WTC11 (cell line): Measurements from ENCODE around the gene BET1L. TPM values are rescaled to one million over a fixed set of nuclear protein-coding genes. Genes with fewer than 3 reads are reported as not detected.

Source experiments
- ATAC-seq: fragments of 200-7000 bp; cut with Tn5 transposase; 2 replicates; pipeline ENCODE4 v1.10.0; 2021; ENCODE audit warnings: mild to moderate bottlenecking, moderate library complexity
- CTCF ChIA-PET: fragments of 300-600 bp; sonication (Branson Sonifier 250); formaldehyde crosslinking; loops from one replicate; lab custom pipeline; 2021; ENCODE audit warnings: antibody characterized with exemption; lab: Charles Lee
- POLR2A ChIA-PET: fragments of 350-600 bp; sonication (Branson Sonifier 250); formaldehyde crosslinking; loops from one replicate; lab custom pipeline; 2021; ENCODE audit warnings: antibody characterized with exemption; lab: Charles Lee
- DNase-seq: peaks from one replicate; pipeline ENCODE4 v3.0.0; 2021; ENCODE audit warnings: low spot score
- H3K27ac Mint-ChIP-seq: 2 replicates; pipeline ENCODE4 v1.8.0; 2021; ENCODE audit warnings: mixed read lengths
- H3K27me3 Mint-ChIP-seq: 2 replicates; pipeline ENCODE4 v1.8.0; 2021; ENCODE audit warnings: low read depth, mild to moderate bottlenecking, moderate library complexity, mixed read lengths
- H3K36me3 Mint-ChIP-seq: 2 replicates; pipeline ENCODE4 v1.8.0; 2021; ENCODE audit warnings: mixed read lengths
- H3K4me1 Mint-ChIP-seq: 2 replicates; pipeline ENCODE4 v1.8.0; 2022; ENCODE audit warnings: mixed read lengths
- H3K4me3 Mint-ChIP-seq: 2 replicates; pipeline ENCODE4 v1.8.0; 2021; ENCODE audit warnings: mild to moderate bottlenecking, moderate library complexity, mixed read lengths
- H3K9me3 Mint-ChIP-seq: 2 replicates; pipeline ENCODE4 v1.8.0; 2021; ENCODE audit warnings: mixed read lengths
- ARID4B ChIP-seq: sonication (generic); formaldehyde crosslinking; IDR thresholded peaks from 2 replicates; pipeline ENCODE4 v1.8.0; 2023; ENCODE audit warnings: missing genetic modification reagents, mild to moderate bottlenecking, borderline replicate concordance
- ESRRA ChIP-seq: sonication (generic); formaldehyde crosslinking; IDR thresholded peaks from 2 replicates; pipeline ENCODE4 v1.8.1; 2022; ENCODE audit warnings: mild to moderate bottlenecking, missing genetic modification reagents, borderline replicate concordance
- ETV6 ChIP-seq: sonication (generic); formaldehyde crosslinking; IDR thresholded peaks from 2 replicates; pipeline ENCODE4 v1.8.1; 2022; ENCODE audit warnings: mild to moderate bottlenecking, missing genetic modification reagents
- HMGA2 ChIP-seq: fragments of 250-450 bp; sonication (Bioruptor Pico); IDR thresholded peaks from 2 replicates; pipeline ENCODE4 v1.4.0; 2021; ENCODE audit warnings: mild to moderate bottlenecking, moderate library complexity
- MYBL2 ChIP-seq: sonication (generic); formaldehyde crosslinking; IDR thresholded peaks from 2 replicates; pipeline ENCODE4 v1.8.1; 2023; ENCODE audit warnings: mild to moderate bottlenecking, moderate library complexity, missing genetic modification reagents
- NFE2L1 ChIP-seq: sonication (generic); formaldehyde crosslinking; IDR thresholded peaks from 2 replicates; pipeline ENCODE4 v1.8.1; 2023; ENCODE audit warnings: missing genetic modification reagents
- PRDM15 ChIP-seq: sonication (generic); formaldehyde crosslinking; IDR thresholded peaks from 2 replicates; pipeline ENCODE4 v1.8.0; 2022; ENCODE audit warnings: missing genetic modification reagents
- TP53 ChIP-seq: sonication (generic); formaldehyde crosslinking; IDR thresholded peaks from 2 replicates; pipeline ENCODE4 v1.8.1; 2023; ENCODE audit warnings: mild to moderate bottlenecking, missing genetic modification reagents
- USF1 ChIP-seq: sonication (generic); formaldehyde crosslinking; IDR thresholded peaks from 2 replicates; pipeline ENCODE4 v1.8.0; 2022; ENCODE audit warnings: mild to moderate bottlenecking, missing genetic modification reagents
- ZBTB43 ChIP-seq: sonication (generic); formaldehyde crosslinking; IDR thresholded peaks from 2 replicates; pipeline ENCODE4 v1.8.1; 2023; ENCODE audit warnings: mild to moderate bottlenecking, missing genetic modification reagents
- ZNF219 ChIP-seq: sonication (generic); formaldehyde crosslinking; IDR thresholded peaks from 2 replicates; pipeline ENCODE4 v1.8.0; 2023; ENCODE audit warnings: missing genetic modification reagents, mild to moderate bottlenecking, borderline replicate concordance
- ZNF317 ChIP-seq: sonication (generic); formaldehyde crosslinking; IDR thresholded peaks from 2 replicates; pipeline ENCODE4 v1.8.1; 2023; ENCODE audit warnings: low read depth, mild to moderate bottlenecking, moderate library complexity, missing genetic modification reagents, borderline replicate concordance
- ZNF396 ChIP-seq: fragments of 250-450 bp; sonication (Bioruptor Pico); IDR thresholded peaks from 2 replicates; pipeline ENCODE4 v1.8.0; 2021; ENCODE audit warnings: mild to moderate bottlenecking, moderate library complexity, borderline replicate concordance
- ZNF423 ChIP-seq: fragments of 250-450 bp; sonication (Bioruptor Pico); IDR thresholded peaks from 2 replicates; pipeline ENCODE4 v2.1.2; 2022; ENCODE audit warnings: mild to moderate bottlenecking, moderate library complexity
- ZNF532 ChIP-seq: fragments of 250-450 bp; sonication (Bioruptor Pico); IDR thresholded peaks from 2 replicates; pipeline ENCODE4 v1.9.0; 2021; ENCODE audit warnings: mild to moderate bottlenecking, borderline replicate concordance
- total RNA-seq: library from RNA; stranded (reverse); gene quantifications from 3 replicates; pipeline ENCODE4 v1.2.3, GENCODE V29; 2021

Gene BET1L
- total RNA-seq, 1 experiment from 2014 or later, result 51.4 TPM

GRCh38 chr11:203945-204586, 3.1 kb downstream of the BET1L start:
- CTCF ChIA-PET, result no interaction called here
- no peak for DNase-seq
- Mint-ChIP-seq H3K36me3 (peaks cover 13% of the 10 kb centered on the region), H3K27ac (no peak overlapping the region), H3K4me3 (no peak overlapping the region), H3K9me3 (no peaks in the 10 kb centered on the region), H3K27me3 (no peaks in the 10 kb centered on the region), H3K4me1 (peaks cover 4% of the 10 kb centered on the region; the same call in 1 of the 2 replicates)
- no peak for TF ChIP-seq ZNF219
- TF ChIP-seq MYBL2 (CRISPR knock-in tag), result no peak
- no peak for TF ChIP-seq NFE2L1 (CRISPR knock-in tag)
- no peak for TF ChIP-seq ZNF317 (CRISPR knock-in tag)
- no peak for TF ChIP-seq ETV6 (CRISPR knock-in tag)
- no peak for TF ChIP-seq HMGA2
- no peak for TF ChIP-seq ZNF423
- no peak for TF ChIP-seq ZNF532
- TF ChIP-seq PRDM15 (CRISPR knock-in tag), result no peak
- TF ChIP-seq ARID4B, result no peak
- no peak for TF ChIP-seq ZBTB43 (CRISPR knock-in tag)
- TF ChIP-seq ESRRA, result no peak
- no peak for TF ChIP-seq USF1
- no peak for TF ChIP-seq ZNF396 (CRISPR knock-in tag)
- TF ChIP-seq TP53 (CRISPR knock-in tag), result no peak
- POLR2A ChIA-PET, result no interaction called here
- no peak for ATAC-seq
